Large intestine (tissue), 3 donors: ENCODE measurements around the gene USP17L22. TPM values are rescaled to one million over a fixed set of nuclear protein-coding genes. Genes with fewer than 3 reads are reported as not detected.
"Not testable (repeated sequence)": the region's sequence is repeated elsewhere in the genome, so short reads cannot be mapped to it uniquely, and the experiment has no call there.

Experiments used
- DNase-seq, 2 donors: peaks; one replicate each; pipeline versions ENCODE4 v3.0.0 to v3.0.0-alpha.2; 2013
- H3K27ac ChIP-seq: one replicate; pipeline ENCODE4 v1.5.1; 2013; ENCODE audit warnings: low read length
- H3K27me3 ChIP-seq: 2 replicates; pipeline ENCODE4 v1.6.1; 2013; ENCODE audit warnings: low read length; ENCODE audit not compliant: control insufficient read depth, insufficient read depth
- H3K36me3 ChIP-seq: 2 replicates; pipeline ENCODE4 v1.6.1; 2013; ENCODE audit warnings: low read length; ENCODE audit not compliant: control insufficient read depth, insufficient read depth
- H3K4me1 ChIP-seq: one replicate; pipeline ENCODE4 v1.6.1; 2013; ENCODE audit warnings: low read length; ENCODE audit not compliant: control insufficient read depth, insufficient read depth
- H3K4me3 ChIP-seq: one replicate; pipeline ENCODE4 v1.5.1; 2013; ENCODE audit warnings: low read length
- H3K9me3 ChIP-seq: one replicate; pipeline ENCODE4 v1.6.1; 2013; ENCODE audit warnings: mild to moderate bottlenecking, low read depth, low read length, moderate library complexity; ENCODE audit not compliant: control insufficient read depth
- WGBS: methylation state at CpG from one replicate; pipeline ENCODE4 v1.1.5; 2013; ENCODE audit warnings: low lambda C conversion rate; ENCODE audit not compliant: insufficient coverage; 5-methylcytosine and 5-hydroxymethylcytosine counted together
- polyA plus RNA-seq: library from polyadenylated mRNA; unstranded; fragments of 120-200 nt; gene quantifications from one replicate; pipeline ENCODE4 v1.2.1, GENCODE V29; 2013

Gene USP17L22
- polyA plus RNA-seq, 1 donor, result not detected

GRCh38 chr4:9262572-9262971, 4.8 kb upstream of the USP17L22 start, which contains the start of gene USP17L21:
Gene USP17L21 (plus strand): TSS chr4:9262872. CDS start chr4:9262872, 0 bp downstream.
- not testable (repeated sequence) for H3K27ac ChIP-seq, DNase-seq, H3K36me3 ChIP-seq, H3K9me3 ChIP-seq, H3K4me1 ChIP-seq, H3K27me3 ChIP-seq, H3K4me3 ChIP-seq
- WGBS, result no CpG with 5 or more reads among the region's 13 CpGs

GRCh38 chr4:9271719-9272118, 4.3 kb downstream of the USP17L22 start:
- not testable (repeated sequence) for H3K4me1 ChIP-seq, H3K27ac ChIP-seq, DNase-seq, H3K9me3 ChIP-seq, H3K27me3 ChIP-seq, H3K4me3 ChIP-seq, H3K36me3 ChIP-seq
- no CpG with 5 or more reads among the region's 10 CpGs for WGBS

Other genes with a start within 250 kb of the USP17L22 start
- not detected for gene FAM90A26, start 97.2 kb upstream of the USP17L22 start, polyA plus RNA-seq
- not detected for gene USP17L10, start 57.0 kb upstream of the USP17L22 start, polyA plus RNA-seq
- not detected for gene USP17L11, start 52.2 kb upstream of the USP17L22 start, polyA plus RNA-seq
- not detected for gene USP17L12, start 47.5 kb upstream of the USP17L22 start, polyA plus RNA-seq
- not detected for gene USP17L13, start 42.7 kb upstream of the USP17L22 start, polyA plus RNA-seq
- gene USP17L15, start 33.2 kb upstream of the USP17L22 start, polyA plus RNA-seq, result not detected
- gene USP17L17, start 23.7 kb upstream of the USP17L22 start, polyA plus RNA-seq, result not detected
- not detected for gene USP17L18, start 19.0 kb upstream of the USP17L22 start, polyA plus RNA-seq
- not detected for gene USP17L19, start 14.2 kb upstream of the USP17L22 start, polyA plus RNA-seq
- gene USP17L20, start 9.5 kb upstream of the USP17L22 start, polyA plus RNA-seq, result not detected
- gene USP17L21, start 4.7 kb upstream of the USP17L22 start, polyA plus RNA-seq, result not detected
- gene USP17L24, start 57.5 kb downstream of the USP17L22 start, polyA plus RNA-seq, result not detected
- not detected for gene USP17L25, start 62.3 kb downstream of the USP17L22 start, polyA plus RNA-seq
- gene USP17L26, start 67.0 kb downstream of the USP17L22 start, polyA plus RNA-seq, result not detected
- not detected for gene USP17L5, start 71.8 kb downstream of the USP17L22 start, polyA plus RNA-seq
- gene USP17L27, start 76.5 kb downstream of the USP17L22 start, polyA plus RNA-seq, result not detected
- not detected for gene USP17L28, start 81.3 kb downstream of the USP17L22 start, polyA plus RNA-seq
- gene USP17L29, start 86.0 kb downstream of the USP17L22 start, polyA plus RNA-seq, result not detected
- gene USP17L30, start 95.5 kb downstream of the USP17L22 start, polyA plus RNA-seq, result not detected
- gene DEFB131A, start 176.8 kb downstream of the USP17L22 start, polyA plus RNA-seq, result not detected